Glomerular endothelial cell (primary cell): ENCODE results near the gene KLHL24. TPM values are rescaled to one million over a fixed set of nuclear protein-coding genes. Genes with fewer than 3 reads are reported as not detected.
A peak's percentile ranks its signal among the peaks of the same experiment; 100 is the strongest.
"Not testable (repeated sequence)": the region's sequence is repeated elsewhere in the genome, so short reads cannot be mapped to it uniquely, and the experiment has no call there.

Experiments used
- DNase-seq: peaks from one replicate; pipeline ENCODE4 v3.0.0-alpha.2; 2011; ENCODE audit warnings: low read depth, low spot score; ENCODE audit errors: extremely low read depth
- total RNA-seq: library from RNA; depleted of rRNA; stranded (reverse); fragments of >200 nt; gene quantifications from 2 replicates; pipeline ENCODE4 v1.2.3, GENCODE V29; 2015

The KLHL24 gene
- total RNA-seq, 1 donor from 2014 or later = 78.8 TPM

DNA sequence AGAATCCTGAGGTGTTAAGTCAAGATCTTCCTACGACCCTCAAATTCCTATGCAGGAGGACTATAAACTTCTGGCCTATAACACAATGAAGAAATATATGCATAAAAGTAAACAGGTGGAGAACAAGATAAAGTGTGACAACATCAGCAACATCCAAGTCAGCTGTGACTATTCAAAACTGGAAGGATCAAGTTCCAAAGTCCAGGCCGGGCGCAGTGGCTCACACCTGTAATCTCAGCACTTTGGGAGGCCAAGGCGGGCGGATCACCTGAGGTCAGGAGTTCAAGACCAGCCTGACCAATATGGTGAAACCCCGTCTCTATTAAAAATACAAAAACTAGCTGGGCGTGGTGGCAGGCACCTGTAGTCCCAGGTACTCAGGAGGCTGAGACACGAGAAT, 2.7 kb upstream of the KLHL24 start:
- not testable (repeated sequence) for DNase-seq

DNA sequence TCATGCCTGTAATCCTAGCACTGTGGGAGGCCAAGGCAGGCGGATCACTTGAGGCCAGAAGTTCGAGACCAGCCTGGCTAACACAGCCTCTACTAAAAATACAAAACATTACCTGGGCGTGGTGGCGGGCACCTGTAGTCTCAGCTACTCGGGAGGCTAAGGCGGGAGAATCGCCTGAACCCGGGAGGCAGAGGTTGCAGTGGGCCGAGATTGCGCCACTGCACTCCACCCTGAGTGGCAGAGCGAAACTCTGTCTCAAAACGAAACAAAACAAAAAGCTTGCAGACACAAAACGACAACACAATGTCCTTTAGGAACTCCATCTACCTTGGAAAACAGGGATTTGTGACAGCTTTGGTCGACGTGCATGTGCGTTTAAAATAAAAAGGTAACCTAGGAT, 716 bp upstream of the KLHL24 start:
- DNase-seq = no peak

DNA sequence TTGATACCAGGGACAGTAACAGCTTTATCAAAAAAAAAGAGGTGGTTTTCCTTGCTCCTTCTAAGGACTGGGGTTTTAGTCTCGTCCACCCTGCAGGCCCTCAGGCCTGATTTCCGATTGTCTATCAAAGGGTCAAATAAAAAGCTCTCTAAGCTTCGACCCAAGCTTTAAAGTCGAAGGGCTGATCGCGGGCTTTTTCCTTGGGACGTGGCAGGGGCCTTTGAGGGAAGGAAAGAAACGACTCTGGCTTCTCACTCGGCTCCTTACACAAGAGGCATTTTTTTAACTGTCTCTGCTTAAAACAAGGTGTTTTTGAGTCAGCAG, 354 bp upstream of the KLHL24 start:
- no peak for DNase-seq

DNA sequence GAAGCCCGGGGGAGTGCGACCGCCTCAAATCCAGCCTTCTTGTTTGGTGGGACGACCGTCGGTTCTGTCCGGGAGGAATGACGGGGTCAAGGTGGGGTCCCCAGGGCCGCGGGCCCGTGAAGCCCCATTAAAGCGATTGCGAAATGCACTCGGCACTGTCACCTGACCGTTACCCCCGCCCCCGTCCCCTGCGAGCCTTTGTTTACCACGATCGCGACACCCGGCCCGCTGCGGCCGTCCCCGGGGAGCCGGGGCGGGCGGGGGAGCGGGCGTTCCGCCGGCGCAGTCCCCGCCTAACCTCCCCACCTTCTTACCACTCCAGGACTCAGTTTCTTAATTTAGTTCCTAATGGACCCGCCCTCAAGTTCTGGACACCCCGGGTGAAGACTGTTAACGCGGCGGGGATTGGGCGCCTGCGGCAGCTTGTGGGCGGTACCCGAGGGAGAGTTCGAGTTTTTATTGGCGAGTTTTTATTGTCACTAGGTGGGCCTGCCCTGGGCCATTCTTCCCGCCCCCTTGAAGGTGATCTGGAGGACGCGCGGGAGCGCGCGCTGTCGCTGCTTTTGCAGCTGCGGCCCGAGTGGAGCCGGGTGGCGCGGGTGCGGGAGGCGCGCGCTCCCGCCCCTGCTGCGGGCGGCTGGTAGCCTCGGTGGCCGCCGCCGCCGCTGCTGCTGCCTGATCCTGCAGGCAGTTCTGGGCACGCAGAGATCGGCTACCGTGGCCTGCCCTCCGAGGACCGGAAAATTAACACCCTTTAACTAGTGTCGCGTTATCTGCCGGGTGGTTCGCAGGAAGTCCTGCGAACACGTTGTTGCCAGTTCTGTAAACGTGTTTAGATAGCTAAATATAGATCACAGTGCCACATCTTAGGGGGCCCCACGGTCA, 1.0 kb downstream of the KLHL24 start:
- peak; percentile 57 for DNase-seq

DNA sequence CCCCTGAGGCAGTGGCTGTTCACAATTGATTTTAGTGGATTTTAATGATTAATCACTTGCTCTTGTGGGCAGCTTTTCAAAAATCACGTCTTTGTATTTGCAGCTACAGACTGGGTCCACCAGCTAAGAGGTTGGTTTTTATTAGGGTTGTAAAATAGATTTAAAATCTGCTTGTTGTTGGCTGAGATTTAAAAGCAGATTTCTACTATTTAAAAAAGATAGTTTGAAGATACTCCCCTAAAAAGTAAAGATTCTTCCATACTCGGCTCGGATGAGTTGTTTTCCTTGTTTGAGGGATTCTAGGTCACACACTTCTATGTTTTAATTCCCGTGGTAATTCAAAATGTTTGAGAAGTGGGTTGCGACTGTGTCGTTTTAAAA, 1.7 kb downstream of the KLHL24 start:
- no peak for DNase-seq

DNA sequence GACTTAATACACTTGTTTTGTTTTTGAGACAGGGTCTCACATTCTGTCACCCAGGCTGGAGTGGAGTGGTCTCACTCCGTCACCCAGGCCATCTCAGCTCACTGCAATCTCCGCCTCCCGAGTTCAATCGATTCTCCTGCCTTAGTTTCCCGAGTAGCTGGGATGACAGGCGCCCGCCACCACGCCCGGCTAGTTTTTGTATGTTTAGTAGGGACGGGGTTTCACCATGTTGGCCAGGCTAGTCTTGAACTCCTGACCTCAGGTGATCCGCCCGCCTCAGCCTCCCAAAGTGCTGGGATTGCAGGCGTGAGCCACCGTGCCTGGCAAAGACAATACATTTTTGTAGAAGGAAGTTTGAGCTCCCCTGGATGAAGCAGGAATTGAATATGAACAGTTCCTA, 2.2 kb downstream of the KLHL24 start:
- not testable (repeated sequence) for DNase-seq

DNA sequence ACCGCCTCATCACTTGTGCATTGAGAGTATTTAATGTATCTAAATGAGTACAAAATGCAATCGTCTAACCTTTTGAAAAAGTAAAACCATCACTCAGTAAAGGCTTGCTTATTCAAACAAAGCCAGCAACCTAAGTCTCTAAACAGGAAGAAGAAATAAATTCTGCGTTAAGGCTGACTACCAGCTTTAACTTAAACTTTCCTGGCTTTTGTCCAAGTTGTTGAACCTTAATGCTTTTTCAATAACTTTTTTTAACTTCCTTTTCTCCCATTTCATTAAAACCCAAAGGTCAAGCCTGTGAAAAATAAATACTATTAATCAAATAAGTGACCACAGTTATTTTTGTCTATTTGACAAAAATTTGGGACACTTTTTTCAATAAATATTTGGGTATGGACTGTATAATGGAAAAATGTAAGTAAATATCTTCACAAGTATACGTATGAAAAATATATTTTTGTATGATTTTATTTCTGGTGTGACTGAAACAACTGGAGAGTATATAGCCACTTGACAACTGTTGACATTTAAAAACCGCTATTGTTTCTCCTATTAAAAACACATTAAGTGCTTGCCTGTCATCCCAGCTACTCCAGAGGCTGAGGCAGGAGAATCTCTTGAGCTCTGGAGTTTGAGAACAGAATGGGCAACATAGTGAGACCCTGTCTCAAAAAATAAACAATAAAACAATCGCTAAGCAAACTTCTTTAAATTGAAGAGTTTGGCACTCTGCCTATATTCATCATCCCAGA, 2.9 kb downstream of the KLHL24 start:
- no peak for DNase-seq

DNA sequence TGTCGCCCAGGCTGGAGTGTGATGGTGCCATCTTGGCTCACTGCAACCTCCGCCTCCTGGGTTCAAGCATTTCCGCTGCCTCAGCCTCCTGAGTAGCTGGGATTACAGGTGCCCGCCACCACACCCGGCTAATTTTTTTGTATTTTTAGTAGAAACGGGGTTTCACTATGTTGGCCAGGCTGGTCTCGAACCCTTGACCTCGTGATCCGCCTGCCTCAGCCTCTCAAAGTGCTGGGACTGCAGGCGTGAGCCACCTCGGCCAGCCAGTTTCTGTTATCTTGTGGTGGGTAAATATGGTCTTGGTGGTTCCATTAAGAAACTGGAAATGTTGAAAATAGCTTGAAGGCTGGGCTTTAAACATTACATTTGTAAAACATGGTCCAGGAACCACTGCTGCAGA, 5.2 kb downstream of the KLHL24 start:
- DNase-seq = not testable (repeated sequence)

DNA sequence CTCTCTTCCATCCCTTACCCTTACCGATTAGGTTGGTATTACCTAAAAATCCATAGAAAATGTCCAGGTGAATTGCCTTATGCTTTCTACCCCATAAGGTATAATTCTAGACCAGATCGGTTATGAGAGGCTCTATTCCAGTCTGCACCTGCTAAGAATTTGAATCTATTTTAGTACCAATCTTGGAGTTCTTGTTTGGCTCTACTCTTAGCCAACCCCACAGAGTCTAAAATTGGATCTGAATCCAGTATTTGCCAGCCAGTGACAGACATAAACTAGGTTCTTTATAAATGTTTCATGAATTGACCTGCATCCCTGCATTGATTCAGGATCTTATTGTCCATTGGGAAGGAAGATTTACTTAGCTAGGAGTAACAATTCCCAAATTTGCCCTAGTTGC, 6.5 kb downstream of the KLHL24 start:
- no peak for DNase-seq

DNA sequence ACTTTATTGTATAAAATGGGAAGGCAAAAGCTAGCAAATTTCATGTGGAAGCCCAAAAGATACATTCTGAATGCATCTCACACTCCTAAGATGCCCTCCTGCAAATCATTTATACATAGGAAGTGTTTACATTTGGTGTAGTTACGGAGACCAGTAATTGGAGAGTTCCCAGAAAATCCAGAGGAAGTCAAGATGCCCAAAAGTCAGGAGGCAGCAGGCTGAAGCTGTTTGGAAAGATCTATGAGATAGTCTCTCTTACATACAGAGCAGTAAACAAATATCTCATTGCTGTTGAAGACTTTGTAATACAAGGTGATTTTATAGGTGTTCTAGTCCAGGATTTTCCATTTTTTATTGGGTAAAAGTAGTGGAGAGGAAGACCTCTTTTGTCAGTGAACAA, 8.8 kb downstream of the KLHL24 start:
- DNase-seq = no peak

DNA sequence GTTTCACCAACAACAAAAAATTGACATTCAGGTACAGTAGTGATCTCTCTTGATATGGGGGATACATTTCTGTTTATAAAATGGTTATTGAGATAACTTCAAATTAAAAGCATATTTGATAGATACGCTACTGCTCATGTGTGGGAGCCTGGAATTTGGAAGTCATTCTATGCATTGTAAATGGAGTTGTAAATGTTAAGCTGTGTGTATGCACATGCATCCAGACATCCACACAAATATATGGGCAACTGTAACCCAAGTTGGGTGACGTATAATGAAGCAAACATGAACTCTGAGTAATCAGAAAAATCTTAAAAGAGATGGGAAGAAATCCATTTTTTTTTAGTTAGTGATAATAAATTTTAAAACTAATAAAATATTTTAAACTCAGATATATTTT, 9.8 kb downstream of the KLHL24 start:
- no peak for DNase-seq

DNA sequence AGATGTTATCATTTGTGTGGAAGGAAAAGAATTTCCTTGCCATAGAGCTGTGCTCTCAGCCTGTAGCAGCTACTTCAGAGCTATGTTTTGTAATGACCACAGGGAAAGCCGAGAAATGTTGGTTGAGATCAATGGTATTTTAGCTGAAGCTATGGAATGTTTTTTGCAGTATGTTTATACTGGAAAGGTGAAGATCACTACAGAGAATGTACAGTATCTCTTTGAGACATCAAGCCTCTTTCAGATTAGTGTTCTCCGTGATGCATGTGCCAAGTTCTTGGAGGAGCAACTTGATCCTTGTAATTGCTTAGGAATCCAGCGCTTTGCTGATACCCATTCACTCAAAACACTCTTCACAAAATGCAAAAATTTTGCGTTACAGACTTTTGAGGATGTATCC, 15.1 kb downstream of the KLHL24 start:
- no peak for DNase-seq

DNA sequence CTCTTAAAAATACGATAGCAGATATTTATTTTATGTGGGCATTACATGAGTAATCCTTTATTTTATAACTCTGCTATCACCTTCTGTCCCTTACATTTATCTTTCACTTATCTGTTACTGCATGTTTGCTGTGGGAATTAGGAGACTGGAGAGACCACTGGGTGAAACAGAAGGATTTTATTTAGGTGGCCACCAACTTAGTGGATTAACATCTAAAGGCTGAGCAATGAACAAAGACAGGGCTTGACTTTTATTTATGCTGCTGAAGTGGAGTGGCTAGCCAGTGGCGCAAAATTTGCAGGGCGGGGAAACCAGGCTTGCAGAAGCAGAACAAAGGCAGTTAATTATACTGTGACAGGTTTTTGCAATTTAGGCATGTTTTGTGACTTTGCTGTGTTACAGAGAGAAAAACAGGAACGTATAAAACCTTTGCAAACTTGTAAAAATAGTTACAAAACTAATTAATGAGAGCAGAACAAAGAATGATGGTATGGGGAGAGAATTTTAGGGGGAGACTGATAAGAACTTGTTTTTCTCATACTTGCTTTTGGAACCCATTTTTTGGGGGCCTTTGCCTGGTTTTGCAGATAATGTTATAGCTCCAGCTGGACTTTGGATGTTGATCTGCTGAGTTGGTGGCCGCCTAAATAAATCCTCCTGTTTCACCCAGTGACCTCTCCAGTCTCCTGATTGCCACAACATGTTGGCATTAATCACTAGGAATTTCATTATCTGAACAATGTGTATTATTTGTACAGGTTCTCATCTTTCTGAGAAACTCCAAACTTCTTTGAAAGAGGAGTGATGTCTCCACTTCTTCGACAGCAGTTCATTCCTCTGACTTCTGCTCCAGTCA, 18.0 kb downstream of the KLHL24 start:
- no peak for DNase-seq

DNA sequence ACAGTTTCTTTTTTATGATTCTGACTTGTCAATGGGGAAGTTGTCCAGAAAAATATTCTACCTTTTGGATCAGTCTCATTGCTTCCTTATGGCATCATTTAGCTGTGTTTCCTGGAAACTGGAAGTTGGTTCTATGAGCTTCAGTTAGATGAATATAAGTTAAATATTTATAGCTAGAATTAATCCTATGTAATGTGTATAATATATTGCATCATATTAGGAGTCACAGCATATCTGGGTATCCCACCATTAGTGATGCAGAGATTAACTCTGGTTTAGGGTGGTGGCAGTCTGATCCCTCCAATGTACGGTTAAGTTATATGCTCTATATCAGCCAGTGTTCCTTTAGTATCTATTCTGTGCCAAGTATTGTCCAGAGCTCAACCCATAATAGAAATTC, 19.3 kb downstream of the KLHL24 start:
- no peak for DNase-seq

DNA sequence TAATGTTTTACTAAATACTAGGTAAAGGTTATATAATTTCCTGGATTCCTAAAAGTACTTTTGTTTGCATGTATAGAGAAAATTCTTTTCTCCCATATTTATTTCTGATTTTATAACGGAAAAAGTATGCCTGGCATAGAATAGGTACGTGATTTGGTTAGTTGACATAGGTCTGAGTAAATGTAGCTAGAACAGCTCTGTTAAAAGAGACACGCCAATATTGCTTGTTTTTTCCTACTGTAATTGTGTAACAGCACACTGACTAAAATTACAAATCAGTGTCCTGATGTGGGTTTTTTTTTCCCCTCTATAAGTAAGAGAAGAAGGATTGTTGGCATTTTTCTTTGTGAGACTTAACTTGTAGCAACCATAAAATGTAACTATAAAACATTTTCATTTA, 26.7 kb downstream of the KLHL24 start:
- DNase-seq = no peak

DNA sequence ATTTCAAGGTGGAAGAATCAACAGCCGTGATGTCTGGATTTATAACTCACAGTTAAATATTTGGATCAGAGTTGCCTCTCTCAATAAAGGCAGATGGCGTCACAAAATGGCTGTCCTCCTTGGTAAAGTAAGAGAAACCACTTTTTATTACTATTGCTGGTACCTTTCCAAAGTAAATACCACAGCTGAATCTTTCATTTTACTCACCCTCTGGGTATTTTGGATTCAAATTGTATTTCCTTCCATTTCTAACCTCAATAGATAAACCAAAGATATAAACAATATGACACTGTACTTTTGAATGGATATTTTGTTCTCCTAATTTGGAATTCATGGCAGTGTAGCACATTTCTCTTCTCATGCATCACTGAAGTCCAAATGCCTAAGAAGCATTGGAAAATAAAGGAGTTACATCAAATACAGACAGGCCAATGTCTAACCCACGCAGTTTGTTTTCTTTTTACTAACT, 29.5 kb downstream of the KLHL24 start:
- peak; percentile 29 for DNase-seq

DNA sequence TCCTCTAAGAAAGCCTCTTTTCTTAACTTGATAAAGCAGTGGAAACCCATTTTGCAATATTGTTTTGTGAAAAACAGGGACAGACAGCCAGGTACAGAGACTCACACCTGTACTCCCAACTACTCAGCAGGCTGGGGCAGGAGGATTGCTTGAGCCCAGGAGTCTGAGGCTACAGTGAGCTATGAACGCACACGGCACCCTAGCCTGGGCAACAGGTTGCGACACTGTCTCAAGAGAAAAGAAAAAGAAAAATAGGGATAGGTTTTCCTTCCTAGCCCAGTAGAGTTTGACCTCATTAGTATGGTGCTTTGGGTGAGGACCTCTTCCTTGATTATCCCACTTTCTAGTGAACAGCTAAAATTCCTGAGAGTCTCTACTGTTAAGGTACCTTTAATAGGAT, 44.6 kb downstream of the KLHL24 start:
- no peak for DNase-seq

DNA sequence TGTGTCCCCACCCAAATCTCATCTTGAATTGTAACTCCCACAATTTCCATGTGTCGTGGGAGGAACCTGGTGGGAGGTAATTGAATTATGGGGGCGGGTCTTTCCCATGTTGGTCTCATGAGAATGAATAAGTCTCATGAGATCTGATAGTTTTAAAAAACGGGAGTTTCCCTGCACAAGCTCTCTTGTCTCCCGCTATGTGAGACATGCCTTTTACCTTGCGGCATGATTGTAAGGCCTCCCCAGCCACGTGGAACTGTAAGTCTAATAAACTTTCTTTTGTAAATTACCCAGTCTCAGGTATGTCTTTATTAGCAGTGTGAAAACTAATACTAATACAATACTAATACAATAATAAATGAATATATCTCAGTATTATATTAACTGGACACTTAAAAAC, 52.3 kb downstream of the KLHL24 start:
- DNase-seq = no peak

DNA sequence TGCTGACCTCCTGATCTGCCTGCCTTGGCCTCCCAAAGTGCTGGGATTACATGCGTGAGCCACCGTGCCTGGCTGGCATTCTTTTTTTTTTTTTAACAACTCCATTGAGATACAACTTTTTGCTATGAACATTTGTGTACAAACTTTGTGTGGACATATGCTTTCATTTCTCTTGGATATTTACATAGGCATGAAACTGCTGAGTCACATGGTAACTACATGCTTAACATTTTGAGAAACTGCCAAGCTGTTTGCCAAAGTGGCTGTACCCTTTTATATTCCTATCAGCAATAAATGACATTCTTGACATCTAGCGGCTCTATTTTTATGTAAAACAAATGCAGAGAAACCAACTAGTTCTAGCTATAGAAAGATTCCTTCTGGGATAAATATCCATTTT, 53.5 kb downstream of the KLHL24 start:
- DNase-seq = no peak

DNA sequence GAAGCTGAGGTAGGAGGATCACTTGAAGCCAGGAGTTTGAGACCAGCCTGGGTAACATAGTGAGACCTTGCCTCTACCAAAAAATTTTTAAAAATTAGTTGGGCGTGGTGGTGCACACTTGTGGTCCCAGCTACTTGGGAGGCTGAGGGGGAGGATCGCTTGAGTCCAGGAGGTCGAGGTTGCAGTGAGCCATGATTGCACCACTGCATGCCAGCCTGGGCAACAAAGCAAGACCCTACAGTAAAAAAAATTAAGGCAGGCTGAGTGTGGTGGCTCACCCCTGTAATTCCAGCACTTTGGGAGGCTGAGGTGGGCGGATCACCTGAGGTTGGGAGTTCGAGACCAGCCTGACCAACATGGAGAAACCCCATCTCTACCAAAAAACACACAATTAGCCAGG, 54.2 kb downstream of the KLHL24 start:
- DNase-seq = not testable (repeated sequence)

DNA sequence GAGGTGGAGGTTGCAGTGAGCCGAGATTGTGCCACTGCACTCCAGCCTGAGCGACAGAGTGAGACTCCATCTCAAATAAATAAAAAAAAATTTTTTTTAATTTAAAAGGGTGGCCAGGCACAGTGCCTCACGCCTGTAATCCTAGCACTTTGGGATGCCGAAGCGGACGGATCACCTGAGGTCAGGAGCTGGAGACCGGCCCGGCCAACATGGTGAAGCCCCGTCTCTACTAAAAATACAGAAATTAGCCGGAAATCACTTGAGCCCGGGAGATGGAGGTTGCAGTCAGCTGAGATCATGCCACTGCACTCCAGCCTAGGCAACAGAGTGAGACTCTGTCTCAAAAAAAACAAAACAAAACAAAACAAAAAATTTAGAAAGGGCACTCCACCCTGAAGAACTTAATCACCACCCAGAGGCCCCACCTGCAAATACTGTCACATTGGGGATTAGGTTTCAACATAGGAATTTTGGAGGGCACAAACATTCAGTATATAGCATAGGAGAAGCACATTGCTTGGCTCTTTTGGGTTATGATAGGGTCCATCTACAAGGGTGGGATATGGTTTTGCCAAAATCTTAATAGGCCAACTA, 55.1 kb downstream of the KLHL24 start:
- no peak for DNase-seq
